Tibial artery (tissue), 4 donors: ENCODE measurements around the gene BMAL1.

Experiments
- DNase-seq, 2 donors: peaks; one replicate each; pipeline ENCODE4 v3.0.0-alpha.2; 2019
- H3K27ac ChIP-seq, 2 donors: fragments of 200-600 bp; sonication (generic) in 1 of 2; 1 replicate in 1 of 2; 2 replicates in 1 of 2; pipeline ENCODE4 v1.5.1; 2018 to 2019; ENCODE audit warnings: mild to moderate bottlenecking in 1 of 2
- H3K27me3 ChIP-seq, 2 donors: fragments of 200-600 bp; sonication (generic) in 1 of 2; one replicate each; pipeline versions ENCODE4 v1.5.1 to v1.6.0; 2016 to 2019
- H3K36me3 ChIP-seq, 3 donors: fragments of 200-600 bp; sonication (generic) in 2 of 3; one replicate each; pipeline ENCODE4 v1.5.1; 2016 to 2019; ENCODE audit warnings: mild to moderate bottlenecking in 2 of 3
- H3K4me1 ChIP-seq, 4 donors: fragments of 200-600 bp; sonication (generic) in 2 of 4; 1 replicate in 3 of 4; 2 replicates in 1 of 4; pipeline ENCODE4 v1.5.1; 2016 to 2019
- H3K4me3 ChIP-seq, 2 donors: fragments of 200-600 bp; sonication (generic) in 1 of 2; 1 replicate in 1 of 2; 2 replicates in 1 of 2; pipeline ENCODE4 v1.5.1; 2018 to 2019; ENCODE audit warnings: mild to moderate bottlenecking in 2 of 2
- H3K9me3 ChIP-seq, 3 donors: fragments of 200-600 bp; sonication (generic) in 1 of 3; one replicate each; pipeline ENCODE4 v1.5.1; 2016 to 2019
- intact Hi-C: fragments of 100-400 bp; cut with DNase I; formaldehyde crosslinking; loops from one replicate; pipeline ENCODE4 v1.15.0; 2023; ENCODE audit warnings: low total_unique reads
- TF ChIP-seq, protein P1 (sequence below), 2 experiments: fragments of 200-600 bp in 1 of 2; fragments of 450-650 bp in 1 of 2; IDR thresholded peaks; one replicate each; pipeline ENCODE4 v1.5.1; 2017 to 2019; ENCODE audit warnings: antibody characterized with exemption in 2 of 2, mild to moderate bottlenecking in 1 of 2, moderate library complexity in 1 of 2

BMAL1 gene

DNA sequence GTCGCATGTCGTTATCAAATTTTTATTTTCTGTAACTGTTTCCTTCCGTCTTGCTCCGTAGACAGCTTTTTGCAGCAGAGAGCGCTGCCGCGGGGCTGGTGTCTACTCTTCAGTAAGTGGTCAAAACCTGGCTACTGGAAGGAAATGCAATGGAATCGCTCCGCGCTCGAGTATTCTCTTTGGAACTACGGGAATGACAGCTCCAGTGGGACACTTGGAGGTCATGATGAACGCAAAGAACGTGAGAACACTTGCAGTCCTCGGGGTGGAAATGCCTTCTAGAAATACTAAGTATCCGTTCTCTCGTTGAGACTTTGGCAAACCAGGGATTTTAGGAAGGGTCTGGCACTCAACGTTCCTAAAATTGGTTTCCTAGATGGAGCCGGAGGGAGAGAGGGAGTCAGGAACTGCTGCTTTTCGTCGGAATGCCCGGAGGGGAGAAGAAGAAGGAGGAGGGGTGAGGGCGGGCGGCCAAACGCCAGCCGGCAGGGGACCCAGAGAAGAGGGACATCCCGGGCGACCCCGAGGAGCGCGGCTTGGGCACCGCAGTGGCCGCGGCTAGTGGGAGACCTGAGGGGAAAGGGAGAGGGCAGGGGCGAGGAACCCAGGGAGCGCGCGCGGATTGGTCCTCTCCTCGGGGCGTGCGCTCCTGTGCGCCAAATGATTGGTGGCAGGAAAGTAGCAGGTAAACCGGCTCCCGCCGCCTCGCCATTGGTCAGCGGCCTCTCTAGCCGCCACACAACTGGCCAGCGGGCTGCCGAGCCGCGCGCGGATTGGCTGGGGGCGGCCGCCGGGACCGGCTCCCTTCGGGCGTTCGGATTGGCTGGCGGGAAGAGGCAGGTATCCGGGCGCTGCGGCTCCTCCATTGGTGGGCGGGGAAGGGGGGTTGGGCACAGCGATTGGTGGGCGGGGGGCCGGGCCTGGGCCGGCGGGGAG, 490 bp upstream of the BMAL1 start:
- Histone ChIP-seq H3K4me3 (peak overlapping the region; percentile 90 to 100), H3K27me3 (no peaks in the 10 kb centered on the region), H3K9me3 (no peaks in the 10 kb centered on the region), H3K27ac (peak overlapping the region; percentile 89 to 96), H3K36me3 (no peaks in the 10 kb centered on the region), H3K4me1 (peaks cover 0 to 36% (median 16%) of the 10 kb centered on the region in 4 donors)
- intact Hi-C loops, result loop anchor here (5.0 to 10.0 kb wide), 2 partner anchors 72 to 185 kb away; partner anchors contain the start of gene BTBD10
- DNase-seq, result peak; percentile 97 to 99
- TF ChIP-seq, protein P1, sequence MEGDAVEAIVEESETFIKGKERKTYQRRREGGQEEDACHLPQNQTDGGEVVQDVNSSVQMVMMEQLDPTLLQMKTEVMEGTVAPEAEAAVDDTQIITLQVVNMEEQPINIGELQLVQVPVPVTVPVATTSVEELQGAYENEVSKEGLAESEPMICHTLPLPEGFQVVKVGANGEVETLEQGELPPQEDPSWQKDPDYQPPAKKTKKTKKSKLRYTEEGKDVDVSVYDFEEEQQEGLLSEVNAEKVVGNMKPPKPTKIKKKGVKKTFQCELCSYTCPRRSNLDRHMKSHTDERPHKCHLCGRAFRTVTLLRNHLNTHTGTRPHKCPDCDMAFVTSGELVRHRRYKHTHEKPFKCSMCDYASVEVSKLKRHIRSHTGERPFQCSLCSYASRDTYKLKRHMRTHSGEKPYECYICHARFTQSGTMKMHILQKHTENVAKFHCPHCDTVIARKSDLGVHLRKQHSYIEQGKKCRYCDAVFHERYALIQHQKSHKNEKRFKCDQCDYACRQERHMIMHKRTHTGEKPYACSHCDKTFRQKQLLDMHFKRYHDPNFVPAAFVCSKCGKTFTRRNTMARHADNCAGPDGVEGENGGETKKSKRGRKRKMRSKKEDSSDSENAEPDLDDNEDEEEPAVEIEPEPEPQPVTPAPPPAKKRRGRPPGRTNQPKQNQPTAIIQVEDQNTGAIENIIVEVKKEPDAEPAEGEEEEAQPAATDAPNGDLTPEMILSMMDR (IDR thresholded peaks at IDR 0.05), result peak in 1 of 2 experiments; percentile 57

DNA sequence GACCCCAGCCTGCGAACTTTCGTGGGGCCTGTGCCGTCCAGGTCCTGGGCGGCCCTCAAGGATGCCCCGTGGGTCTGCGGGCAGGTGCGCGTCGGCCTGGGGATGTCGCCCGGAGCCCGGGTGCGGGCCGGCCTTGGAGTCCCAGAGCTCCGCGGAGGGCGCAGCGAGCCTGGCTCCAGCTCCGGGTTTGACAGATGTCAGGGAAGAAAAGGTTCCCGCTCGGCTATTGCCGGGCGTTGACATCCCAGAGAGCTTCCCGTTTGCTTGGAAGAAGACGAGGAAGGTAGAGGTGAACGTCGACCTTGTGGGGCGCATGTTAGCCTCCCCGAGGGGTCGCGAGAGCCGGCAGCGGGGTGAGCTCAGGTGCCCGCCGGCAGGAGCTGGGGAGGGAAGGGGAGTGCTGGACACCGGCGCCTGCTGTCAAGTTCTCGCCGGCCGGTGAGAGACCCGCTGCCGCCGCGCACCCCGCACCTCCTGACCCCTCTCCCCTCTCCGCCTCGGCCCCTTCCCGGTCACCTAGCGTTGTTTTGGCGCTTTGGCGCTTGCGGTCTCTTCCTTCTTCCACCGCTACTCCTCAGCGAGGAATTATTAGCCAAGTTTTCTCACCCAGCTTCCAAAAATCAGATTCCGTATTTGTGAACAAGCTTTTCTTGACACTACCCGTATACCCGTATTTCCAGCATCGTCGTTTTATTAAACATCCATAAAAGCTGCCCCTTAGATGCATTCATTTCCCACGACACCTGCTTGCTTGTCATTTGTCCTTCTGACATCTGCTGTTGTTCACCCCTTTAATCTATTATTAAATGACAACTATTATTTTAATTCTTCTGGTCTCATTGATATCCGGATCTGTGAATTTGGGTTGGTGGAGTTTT, 1.3 kb downstream of the BMAL1 start:
- peak overlapping the region; percentile 89 to 96 for H3K27ac ChIP-seq
- H3K4me3 ChIP-seq, result peak overlapping the region; percentile 90 to 100
- TF ChIP-seq, protein P1 (IDR thresholded peaks at IDR 0.05), result no peak
- H3K4me1 ChIP-seq, result peaks cover 0 to 36% (median 17%) of the 10 kb centered on the region in 4 donors
- intact Hi-C loops, result loop anchor here (5.0 to 10.0 kb wide), 2 partner anchors 74 to 183 kb away; partner anchors contain the start of gene BTBD10
- no peaks in the 10 kb centered on the region for H3K9me3 ChIP-seq
- no peaks in the 10 kb centered on the region for H3K27me3 ChIP-seq
- no peaks in the 10 kb centered on the region for H3K36me3 ChIP-seq
- peak in 1 of 2 donors; percentile 67 for DNase-seq

DNA sequence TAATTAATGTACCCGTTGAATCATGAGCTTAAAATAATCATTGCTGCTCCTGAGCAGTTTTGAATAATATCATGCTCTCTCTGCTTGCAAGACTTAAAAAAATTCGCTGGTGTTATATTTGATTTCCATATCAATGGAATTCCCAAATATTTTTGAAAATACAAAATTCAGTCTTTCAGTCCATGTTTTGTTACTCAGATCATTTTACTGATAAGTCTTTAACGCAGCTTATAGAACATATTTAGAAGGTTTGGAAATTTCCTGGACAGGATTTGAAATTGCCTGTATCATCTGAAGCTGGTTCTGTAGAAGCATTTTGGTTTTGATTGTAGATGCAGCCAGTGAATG, 1.9 kb downstream of the BMAL1 start:
- no peak for DNase-seq
- Histone ChIP-seq H3K4me1 (peaks cover 0 to 36% (median 17%) of the 10 kb centered on the region in 4 donors), H3K36me3 (no peaks in the 10 kb centered on the region), H3K4me3 (peak overlapping the region; percentile 90 to 100), H3K9me3 (no peaks in the 10 kb centered on the region), H3K27me3 (no peaks in the 10 kb centered on the region), H3K27ac (peak overlapping the region in 1 of 2 donors; percentile 89)
- intact Hi-C loops, result loop anchor here (5.0 to 10.0 kb wide), 2 partner anchors 75 to 183 kb away; partner anchors contain the start of gene BTBD10
- TF ChIP-seq, protein P1 (IDR thresholded peaks at IDR 0.05), result no peak

DNA sequence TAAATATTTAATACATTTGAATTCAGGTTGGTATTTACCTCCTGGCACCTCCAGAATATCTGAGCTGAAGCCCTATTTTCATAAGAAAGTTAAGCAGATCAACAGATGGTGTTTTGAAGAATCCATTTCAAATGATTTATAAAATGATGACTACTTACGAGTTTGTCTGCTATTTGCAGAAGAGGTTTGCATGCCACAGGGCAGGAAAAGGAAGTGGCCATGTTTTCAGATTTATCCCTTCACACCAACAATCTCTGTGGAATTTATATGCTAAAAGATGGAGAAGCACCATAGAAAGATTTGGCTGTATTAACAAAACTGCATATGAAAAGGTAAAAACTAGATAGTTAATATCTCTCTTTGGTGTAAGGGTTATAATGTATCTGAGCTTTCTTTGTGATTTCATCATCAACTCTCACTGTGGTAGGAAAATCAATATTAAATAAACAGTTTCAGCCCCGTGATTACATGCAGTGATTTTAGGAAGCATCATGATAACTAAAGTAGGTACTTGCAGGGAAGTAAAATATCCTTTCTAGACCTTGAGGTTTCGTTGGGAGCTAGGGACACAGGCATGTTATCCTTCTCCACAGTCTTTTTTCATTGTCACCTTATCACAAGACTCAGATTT, 2.6 kb downstream of the BMAL1 start:
- intact Hi-C loops, result loop anchor here (5.0 kb wide), 1 partner anchor 57 kb away; no protein-coding TSS in a partner anchor
- H3K27me3 ChIP-seq, result no peaks in the 10 kb centered on the region
- no peaks in the 10 kb centered on the region for H3K9me3 ChIP-seq
- H3K4me3 ChIP-seq, result no peak overlapping the region
- TF ChIP-seq, protein P1 (IDR thresholded peaks at IDR 0.05), result no peak
- H3K4me1 ChIP-seq, result peaks cover 0 to 36% (median 19%) of the 10 kb centered on the region in 4 donors
- DNase-seq, result no peak
- H3K27ac ChIP-seq, result no peak overlapping the region
- no peaks in the 10 kb centered on the region for H3K36me3 ChIP-seq

DNA sequence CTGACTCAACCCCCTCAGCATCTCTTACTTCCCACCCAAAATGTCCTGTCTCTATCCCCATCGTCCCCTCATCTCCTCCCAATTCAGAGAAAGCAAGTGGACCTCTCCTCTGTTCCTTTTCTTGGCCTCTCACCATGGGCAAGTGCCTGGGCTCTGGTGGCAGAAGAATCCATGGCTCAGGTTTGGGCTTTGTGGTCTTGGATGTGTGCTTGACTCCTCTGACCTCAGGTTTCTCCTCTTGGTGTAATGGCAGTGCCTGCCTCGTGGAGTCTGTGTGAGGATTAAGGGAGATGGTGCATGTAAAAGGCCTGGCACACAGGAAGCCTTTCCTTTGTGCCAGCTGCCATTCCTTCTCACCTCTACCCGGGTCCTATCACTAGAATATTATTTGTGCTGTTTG, 3.2 kb downstream of the BMAL1 start:
- DNase-seq, result no peak
- peaks cover 0 to 36% (median 19%) of the 10 kb centered on the region in 4 donors for H3K4me1 ChIP-seq
- no peak overlapping the region for H3K27ac ChIP-seq
- no peaks in the 10 kb centered on the region for H3K9me3 ChIP-seq
- H3K36me3 ChIP-seq, result no peaks in the 10 kb centered on the region
- no peaks in the 10 kb centered on the region for H3K27me3 ChIP-seq
- TF ChIP-seq, protein P1 (IDR thresholded peaks at IDR 0.05), result no peak
- H3K4me3 ChIP-seq, result no peak overlapping the region
- intact Hi-C loops, result loop anchor here (5.0 kb wide), 1 partner anchor 57 kb away; no protein-coding TSS in a partner anchor
